Stomach (tissue), 9 donors: Measurements from ENCODE around the gene MDH1B. TPM values are rescaled to one million over a fixed set of nuclear protein-coding genes. Genes with fewer than 3 reads are reported as not detected.

Source experiments
- DNase-seq, 2 donors: peaks; one replicate each; pipeline versions ENCODE4 v3.0.0 to v3.0.0-alpha.2; 2013 to 2019
- H3K27ac ChIP-seq, 5 donors: fragments of 200-600 bp in 4 of 5; sonication (generic) in 4 of 5; one replicate each; pipeline ENCODE4 v1.5.1; 2013 to 2019; ENCODE audit warnings: mild to moderate bottlenecking in 1 of 5, moderate library complexity in 1 of 5
- H3K27me3 ChIP-seq, 3 donors: fragments of 200-600 bp; sonication (generic); one replicate each; pipeline ENCODE4 v1.5.1; 2017 to 2019; ENCODE audit warnings: mixed run types in 1 of 3
- H3K36me3 ChIP-seq, 4 donors: fragments of 200-600 bp; sonication (generic); 1 replicate in 3 of 4; 2 replicates in 1 of 4; pipeline ENCODE4 v1.5.1; 2016 to 2019
- H3K4me1 ChIP-seq, 4 donors: fragments of 200-600 bp; sonication (generic); one replicate each; pipeline ENCODE4 v1.5.1; 2016 to 2019
- H3K4me3 ChIP-seq, 4 donors: fragments of 200-600 bp; sonication (generic) in 3 of 4; one replicate each; pipeline ENCODE4 v1.5.1; 2016 to 2019; ENCODE audit warnings: mild to moderate bottlenecking in 1 of 4
- H3K9me3 ChIP-seq, 4 donors: fragments of 200-600 bp; sonication (generic); one replicate each; pipeline ENCODE4 v1.5.1; 2016 to 2019
- CTCF ChIP-seq, 7 experiments: fragments of 450-650 bp in 4 of 7; fragments of 200-600 bp in 3 of 7; sonication (generic) in 3 of 7; IDR thresholded peaks; one replicate each; pipeline ENCODE4 v1.5.1; 2016 to 2019; ENCODE audit warnings: antibody characterized with exemption in 7 of 7, control low read depth in 2 of 7, mild to moderate bottlenecking in 1 of 7
- EP300 ChIP-seq: sonication (generic); formaldehyde crosslinking; IDR thresholded peaks from one replicate; pipeline ENCODE4 v1.6.1; 2017; ENCODE audit warnings: antibody characterized with exemption
- POLR2A ChIP-seq, 4 donors: fragments of 450-650 bp; IDR thresholded peaks; one replicate each; pipeline ENCODE4 v1.6.1; 2016; ENCODE audit warnings: antibody characterized with exemption in 4 of 4, control low read depth in 2 of 4, mild to moderate bottlenecking in 1 of 4, moderate library complexity in 1 of 4
- POLR2AphosphoS5 ChIP-seq, 3 donors: sonication (generic); formaldehyde crosslinking; IDR thresholded peaks; one replicate each; pipeline ENCODE4 v1.6.1; 2016; ENCODE audit warnings: antibody characterized with exemption in 3 of 3
- WGBS, 5 donors: extraction: QIAGEN DNeasy Blood & Tissue Kit in 3 of 5; methylation state at CpG; one replicate each; pipeline versions ENCODE4 v1.1.5 to v1.1.7; 2013 to 2018; 5-methylcytosine and 5-hydroxymethylcytosine counted together
- intact Hi-C: fragments of 100-400 bp; cut with DNase I; formaldehyde crosslinking; loops from one replicate; pipeline ENCODE4 v1.15.1; 2023; ENCODE audit warnings: low total_unique reads
- polyA plus RNA-seq, 3 donors: library from polyadenylated mRNA; stranded (reverse); fragments of 200-250 nt; gene quantifications; one replicate each; pipeline ENCODE4 v1.2.3, GENCODE V29; 2013
- small RNA-seq, 4 donors: library from RNA; depleted of rRNA; stranded (forward); fragments of <200 nt; gene quantifications; one replicate each; pipeline ENCODE3, GENCODE V24; 2016
- total RNA-seq, 5 donors: library from RNA; depleted of rRNA; stranded (reverse); fragments of >200 nt; gene quantifications; one replicate each; pipeline versions ENCODE4 v1.1.0 to v1.2.3, GENCODE V29; 2014 to 2016
- donor health status: healthy with polysubstance abuse.
- donor health status: Bipolar disorder and iron deficiency.
- donor health status: healthy.

Gene MDH1B
- total and polyA plus RNA-seq, 8 donors, result 0.31 to 0.92 (median 0.70) TPM; not detected in 2

GRCh38 chr2:206688453-206688852 lies 76.7 kb downstream of the MDH1B start:
- H3K4me3 ChIP-seq, result no peak overlapping the region
- H3K36me3 ChIP-seq, result no peaks in the 10 kb centered on the region
- TF ChIP-seq POLR2AphosphoS5 (IDR thresholded peaks at IDR 0.05), result no peak
- no peak for TF ChIP-seq EP300
- TF ChIP-seq CTCF (IDR thresholded peaks at IDR 0.05), result no peak
- TF ChIP-seq POLR2A (IDR thresholded peaks at IDR 0.05), result no peak
- H3K9me3 ChIP-seq, result no peaks in the 10 kb centered on the region
- DNase-seq, result no peak
- no peaks in the 10 kb centered on the region for H3K27me3 ChIP-seq
- no peak overlapping the region for H3K27ac ChIP-seq
- intact Hi-C loops, result no loop called here
- no peaks in the 10 kb centered on the region for H3K4me1 ChIP-seq
- WGBS, 5 donors, result 48 to 68% (median 52%) methylated on average over 2 of the region's 2 CpGs

Small RNA genes lying within 50 kb of the gene (small RNA-seq; reads per million reads assigned to genes)
- gene MIR3130-2 (0 reads per million in 4 donors), gene RF00019 (0 reads per million in 4 donors)

Other genes with a start within 250 kb of the MDH1B start
- gene FAM237A, start 122.8 kb downstream of the MDH1B start, total RNA-seq, result not detected
- gene FAM237A, start 122.8 kb downstream of the MDH1B start, polyA plus RNA-seq, result not detected
- gene DYTN, start 46.9 kb downstream of the MDH1B start, total RNA-seq, result not detected
- gene DYTN, start 46.9 kb downstream of the MDH1B start, polyA plus RNA-seq, result not detected
- gene FASTKD2, start 278 bp upstream of the MDH1B start, total RNA-seq, result 10 to 100 TPM in 4 of 5 donors, 1 to 10 TPM in 1; 9.9 to 53.8 (median 20.1) TPM
- 10 to 100 TPM in 2 of 3 donors, 1 to 10 TPM in 1; 7.4 to 12.5 (median 11.2) TPM for gene FASTKD2, start 278 bp upstream of the MDH1B start, polyA plus RNA-seq
- gene CPO, start 174.2 kb upstream of the MDH1B start, total RNA-seq, result under 1 TPM in 1 of 5 donors, not detected in 4; 0.37 TPM
- under 1 TPM in 1 of 3 donors, not detected in 2; 0.33 TPM for gene CPO, start 174.2 kb upstream of the MDH1B start, polyA plus RNA-seq